Nucleus accumbens (tissue), 56 donors: ENCODE results near the gene ALK.
"Not testable (repeated sequence)": the region's sequence is repeated elsewhere in the genome, so short reads cannot be mapped to it uniquely, and the experiment has no call there.

Experiments used
- DNase-seq, 56 donors: peaks; one replicate each; lab custom pipeline; 2025; lab: John Stamatoyannopoulos, UW

The ALK gene

DNA sequence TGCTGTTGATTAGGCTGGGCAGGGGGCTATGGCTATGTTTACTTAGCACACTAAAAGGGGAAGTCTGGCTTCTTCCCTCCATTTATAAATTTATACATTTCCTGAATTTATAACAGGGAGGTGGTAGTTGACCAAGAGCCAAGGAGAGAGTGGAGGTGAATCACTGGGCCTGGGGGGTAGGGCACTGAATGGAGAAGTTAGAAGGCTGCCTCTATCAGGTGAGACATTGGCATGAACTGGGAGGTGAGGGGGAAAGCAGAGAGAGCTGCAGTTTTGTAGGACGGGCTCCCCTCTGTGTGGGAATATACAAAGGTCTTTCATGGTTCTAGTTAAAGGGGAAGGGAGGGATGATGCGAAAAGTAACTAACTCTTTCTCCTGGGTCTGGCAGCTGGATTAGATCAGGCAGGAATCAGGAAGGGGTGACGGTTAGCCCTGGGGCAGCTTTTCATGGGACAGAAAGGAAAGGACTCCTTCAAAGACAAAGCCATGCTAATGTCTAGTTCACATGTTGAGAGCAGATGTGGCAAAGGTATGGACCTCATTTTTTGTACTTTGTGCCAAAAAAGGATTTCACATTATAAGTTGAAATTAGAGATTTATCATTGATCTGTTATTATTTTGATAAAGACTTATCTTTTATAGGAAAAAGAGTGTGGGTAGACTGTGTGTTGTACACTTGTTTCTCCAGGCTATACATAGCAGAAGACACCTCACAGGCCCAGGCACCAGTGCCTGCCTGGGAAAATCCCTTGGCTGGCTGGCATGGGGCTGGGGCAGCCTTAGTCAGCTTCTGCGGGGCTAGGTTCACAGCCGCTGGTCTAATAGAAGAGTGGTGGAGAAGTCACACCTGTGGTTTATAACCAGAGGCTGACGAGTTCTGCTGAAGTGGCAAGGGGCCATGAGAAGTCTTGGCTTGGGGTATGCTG lies 647.4 kb downstream of the ALK start:
- no peak for DNase-seq

DNA sequence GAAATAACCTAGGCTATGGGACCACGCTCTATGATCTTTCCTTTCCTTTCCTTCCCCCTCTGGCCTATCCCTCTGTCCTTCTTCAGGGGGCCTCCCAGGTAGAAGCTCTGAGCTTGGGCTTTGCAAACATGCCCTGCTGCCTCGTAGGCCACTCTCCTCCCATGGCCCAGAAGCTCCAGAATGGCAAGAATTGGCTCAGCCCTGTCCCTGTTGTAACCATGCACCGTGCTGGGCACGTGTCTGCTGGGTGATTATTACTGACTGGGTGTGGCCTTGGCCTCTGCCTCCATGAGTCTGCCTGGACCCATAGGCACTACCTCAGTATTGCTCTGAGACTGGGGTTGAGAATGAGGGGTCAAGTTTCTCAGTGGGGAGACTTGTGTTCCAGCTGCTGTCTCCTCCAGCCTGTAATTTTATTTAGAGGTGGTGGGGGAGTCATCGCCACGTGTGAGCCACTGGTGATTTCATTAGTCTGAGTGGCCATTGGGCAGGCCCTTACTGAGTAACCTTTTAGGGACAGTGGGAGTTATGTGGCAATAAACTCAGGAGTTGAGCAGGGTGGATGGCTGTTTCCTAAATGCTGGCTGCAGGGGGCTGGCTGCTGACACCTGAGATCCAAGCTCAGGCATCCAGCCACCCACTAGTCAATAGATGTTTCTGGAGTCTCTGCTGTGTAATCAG lies 648.2 kb downstream of the ALK start:
- DNase-seq = no peak

DNA sequence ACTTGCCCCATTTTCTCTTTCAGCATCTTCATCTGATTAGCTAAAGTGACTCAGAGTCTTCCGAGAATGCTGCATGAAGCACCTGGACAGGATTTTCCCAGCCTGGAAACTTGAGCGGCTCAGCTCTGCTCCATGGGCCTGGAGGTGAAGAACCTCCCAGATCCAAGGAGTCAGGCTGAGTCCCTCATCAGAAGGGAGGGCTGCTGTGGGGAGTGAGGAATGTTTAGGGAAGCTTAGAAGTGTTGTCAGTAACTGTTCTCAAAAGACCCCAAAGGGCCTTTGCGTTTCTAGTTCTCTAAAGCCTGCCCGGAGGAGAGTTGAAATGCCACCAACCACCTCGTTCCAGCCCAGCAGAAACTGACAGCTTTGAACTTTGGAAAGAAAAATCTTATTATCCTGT lies 649.1 kb downstream of the ALK start:
- no peak for DNase-seq

DNA sequence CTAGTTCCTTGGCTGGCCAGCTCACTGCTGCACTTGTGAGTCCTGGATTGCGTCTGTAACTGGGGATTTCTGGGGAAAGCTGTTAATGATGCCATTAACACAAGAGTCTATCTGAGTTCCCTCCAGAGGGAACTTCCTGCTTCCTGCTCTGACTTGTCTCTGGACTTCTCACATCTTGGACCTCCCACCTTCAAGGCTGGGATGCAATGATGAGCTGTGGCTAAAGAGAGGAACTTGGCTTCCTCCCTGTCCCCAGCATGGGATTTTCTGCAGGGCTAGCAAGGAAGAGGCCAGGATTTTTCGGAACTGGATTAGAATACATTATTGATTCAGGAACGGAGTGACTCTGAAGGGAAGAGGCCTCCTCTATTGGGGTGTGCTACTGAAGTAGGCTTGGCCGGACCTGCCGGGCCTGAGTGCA lies 650.7 kb downstream of the ALK start:
- no peak for DNase-seq

DNA sequence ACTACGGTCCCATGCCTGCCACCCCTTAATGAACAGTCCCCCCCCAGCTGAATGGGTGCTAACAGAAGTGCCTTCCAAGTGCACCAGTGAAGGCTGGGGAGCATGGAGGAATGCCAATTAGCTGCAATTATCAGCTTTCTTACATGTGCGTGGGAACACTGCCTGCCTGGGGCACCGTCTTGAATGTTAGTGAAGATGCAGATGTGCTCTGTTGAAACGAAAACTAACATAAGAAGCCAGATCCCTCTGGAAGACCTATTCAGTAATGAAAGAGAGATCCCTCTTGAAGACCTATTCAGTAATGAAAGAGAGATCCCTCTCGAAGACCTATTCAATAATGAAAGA lies 651.6 kb downstream of the ALK start:
- peak in 6 of 56 donors; percentile 7 to 50 (median 22) for DNase-seq

DNA sequence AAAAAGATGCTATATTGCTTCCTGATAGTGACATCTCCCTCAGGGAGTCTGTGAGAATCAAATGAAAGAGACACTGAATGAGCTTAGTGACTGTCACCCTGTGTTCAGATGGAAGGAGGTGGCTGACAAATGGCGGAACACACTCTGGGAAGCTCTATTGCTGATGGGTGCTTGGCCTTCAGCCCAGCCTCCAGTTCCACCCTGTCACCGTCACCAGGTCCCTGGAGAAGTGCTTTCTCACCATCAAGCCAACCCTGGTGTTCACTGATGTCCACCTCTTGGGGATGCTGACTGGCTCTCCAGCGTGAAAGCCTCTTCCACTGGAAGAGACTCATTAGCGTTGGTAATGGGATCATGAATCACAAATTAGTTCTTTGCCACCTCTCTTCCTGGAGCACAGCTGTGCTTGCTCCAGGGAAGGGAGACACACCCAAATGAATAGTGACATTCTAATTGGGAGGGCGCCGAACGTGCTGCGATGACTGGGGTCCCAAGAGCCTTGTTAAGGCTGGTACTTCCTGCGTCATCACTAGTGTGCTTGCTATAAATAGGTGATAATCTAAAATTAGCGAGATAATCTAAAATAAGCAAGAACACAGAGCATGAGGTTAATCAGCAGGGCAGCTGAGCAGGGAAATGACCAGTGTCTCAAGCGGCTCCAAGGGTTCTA lies 652.2 kb downstream of the ALK start:
- peak in 1 of 56 donors; percentile 23 for DNase-seq

DNA sequence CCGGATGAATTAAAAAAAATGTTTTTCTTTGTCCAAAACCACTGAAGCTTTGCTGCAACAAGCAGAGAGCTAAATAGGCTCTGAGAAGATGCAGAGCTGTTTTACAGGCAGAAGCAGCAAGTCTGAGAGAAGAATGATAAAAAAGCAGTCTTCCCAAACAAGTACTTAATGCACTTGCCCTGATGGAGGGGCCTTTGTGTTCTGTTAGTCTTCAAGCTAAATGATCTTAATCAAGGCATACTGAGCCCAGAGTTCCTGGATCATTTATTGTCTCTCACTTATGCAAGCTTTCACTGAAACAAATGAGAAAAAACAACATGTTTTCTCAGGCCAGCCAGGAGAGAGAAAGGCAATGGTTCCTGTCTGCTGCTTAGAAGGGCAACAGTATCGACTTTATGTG lies 653.7 kb downstream of the ALK start:
- no peak for DNase-seq

DNA sequence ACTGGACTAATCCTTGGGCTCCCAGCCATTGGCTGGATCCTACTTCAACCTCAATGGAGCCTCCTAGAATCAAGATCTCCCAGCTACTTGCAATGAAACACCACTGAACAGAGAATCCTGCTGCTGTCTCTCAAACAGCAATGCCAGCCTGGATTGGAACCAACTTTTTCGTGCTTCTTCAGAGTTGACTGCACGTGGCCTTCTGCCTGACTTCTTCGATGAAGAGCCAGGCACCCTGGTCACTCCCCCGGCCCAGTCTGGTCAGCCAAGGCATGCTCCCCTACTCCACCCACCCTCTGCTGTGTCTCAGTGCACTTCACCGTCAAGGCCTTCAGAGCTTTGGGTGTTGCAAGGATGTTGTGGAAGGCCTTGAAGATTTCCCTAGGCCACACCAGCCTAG lies 657.5 kb downstream of the ALK start:
- no peak for DNase-seq

DNA sequence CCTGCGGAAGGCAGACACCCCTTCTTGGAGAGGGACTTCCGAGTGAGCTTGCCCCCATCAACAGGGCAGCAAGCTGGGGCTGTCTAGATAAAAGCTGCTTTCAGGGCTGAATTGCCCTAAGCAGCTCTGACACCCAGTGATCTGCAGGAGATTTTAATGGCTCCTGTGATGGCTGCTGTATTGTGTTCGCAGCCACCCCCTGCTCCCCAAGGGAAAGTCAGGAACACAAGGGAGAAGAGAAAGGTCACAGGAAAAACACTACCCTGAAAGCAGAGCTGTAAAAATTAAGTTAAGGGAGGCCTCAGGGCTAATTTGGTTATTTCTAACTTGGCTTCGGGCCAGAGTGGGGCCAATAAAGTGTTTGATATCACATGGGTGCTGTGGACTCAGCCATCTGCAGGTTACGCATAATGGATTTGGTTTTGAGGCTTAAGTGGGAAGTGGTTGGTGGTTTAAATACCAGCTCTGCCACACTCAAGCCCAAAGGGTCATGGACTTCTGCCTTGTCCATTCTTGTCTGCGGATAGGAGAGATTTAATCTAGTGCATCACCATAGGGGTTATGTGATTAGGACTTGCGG lies 658.6 kb downstream of the ALK start:
- no peak for DNase-seq

DNA sequence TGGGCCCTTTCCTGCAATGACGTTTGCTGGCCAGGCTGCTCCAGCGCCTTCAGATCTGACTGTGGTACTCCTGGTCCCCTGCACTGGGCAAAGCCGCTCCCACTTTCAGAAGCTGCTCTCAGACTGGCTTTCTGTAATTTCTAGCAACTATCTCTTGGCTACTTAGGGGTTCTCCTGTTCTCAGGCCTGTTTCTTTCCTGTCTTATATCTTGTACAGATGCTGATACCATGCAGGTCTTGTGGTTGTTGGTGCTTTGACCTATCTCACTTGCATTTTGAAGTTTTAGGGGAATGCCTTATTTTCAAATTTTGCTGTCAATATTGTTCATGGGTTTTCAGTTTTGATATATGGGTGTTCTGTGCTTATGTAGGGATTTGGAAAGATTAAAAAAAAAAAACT lies 660.4 kb downstream of the ALK start:
- no peak for DNase-seq

DNA sequence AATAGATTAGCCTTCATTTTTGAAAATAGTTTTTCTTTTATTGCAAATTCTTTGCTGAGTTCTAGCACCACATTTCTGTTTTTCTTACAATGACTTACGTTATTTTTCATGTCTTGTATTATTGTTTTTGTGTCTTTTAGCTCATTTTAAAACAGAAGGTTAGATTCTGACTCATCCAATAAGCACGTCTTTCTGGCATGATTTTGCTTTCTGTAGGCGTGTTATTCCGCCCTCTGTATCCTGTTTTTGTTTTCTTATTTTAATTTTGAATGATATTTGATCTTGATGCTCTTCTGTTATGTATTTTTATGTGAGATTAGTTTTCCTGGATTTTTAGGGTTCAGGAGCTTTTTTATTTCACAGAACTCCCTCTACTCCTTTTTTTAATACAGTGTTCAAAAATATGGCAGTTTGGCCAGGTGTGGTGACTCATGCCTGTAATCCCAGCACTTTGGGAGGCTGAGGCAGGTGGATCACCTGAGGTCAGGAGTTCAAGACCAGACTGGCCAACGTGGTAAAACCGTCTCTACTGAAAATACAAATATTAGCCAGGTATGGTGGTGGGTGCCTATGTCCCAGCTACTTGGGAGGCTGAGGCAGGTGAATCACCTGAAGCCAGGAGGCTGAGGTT lies 661.1 kb downstream of the ALK start:
- DNase-seq = no peak

DNA sequence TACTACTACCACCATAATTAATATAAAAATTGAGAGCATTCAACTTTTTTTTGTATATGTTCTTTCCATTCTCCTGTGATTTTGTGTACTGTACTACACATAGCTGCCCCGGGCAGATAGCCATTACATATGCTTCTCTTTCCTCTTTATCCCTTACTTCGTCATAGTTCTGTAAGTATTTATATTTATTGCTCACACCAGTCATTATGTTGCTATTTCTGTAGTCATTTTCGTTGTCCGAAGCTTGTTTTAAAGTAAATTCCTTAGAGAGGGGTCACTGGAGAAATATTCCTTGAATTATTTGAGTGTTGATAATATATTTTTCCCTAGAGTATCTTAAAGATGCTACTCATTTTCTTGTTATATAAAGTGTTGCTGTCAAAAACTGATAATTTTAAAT lies 662.2 kb downstream of the ALK start:
- no peak for DNase-seq

DNA sequence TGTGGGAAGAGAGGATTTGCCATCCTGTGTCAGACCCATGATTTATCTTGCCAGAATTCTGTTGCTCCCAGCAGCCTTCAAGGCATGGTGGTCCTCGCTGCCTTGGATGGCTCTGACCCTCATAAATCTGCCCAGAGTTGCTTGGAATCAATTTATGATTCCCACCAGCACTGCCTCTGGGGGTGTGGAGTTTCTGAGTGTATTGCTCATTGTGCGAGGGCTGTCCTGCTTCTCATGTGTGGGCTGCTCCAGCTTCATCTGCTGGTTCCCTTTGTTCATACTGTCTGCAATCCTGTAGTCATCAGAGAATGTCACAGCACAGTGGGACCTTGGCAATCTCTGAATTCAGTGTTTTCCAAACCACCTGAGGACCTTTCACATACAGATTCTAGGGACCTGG lies 666.4 kb downstream of the ALK start:
- DNase-seq = peak in 13 of 56 donors; percentile 11 to 61 (median 31)

DNA sequence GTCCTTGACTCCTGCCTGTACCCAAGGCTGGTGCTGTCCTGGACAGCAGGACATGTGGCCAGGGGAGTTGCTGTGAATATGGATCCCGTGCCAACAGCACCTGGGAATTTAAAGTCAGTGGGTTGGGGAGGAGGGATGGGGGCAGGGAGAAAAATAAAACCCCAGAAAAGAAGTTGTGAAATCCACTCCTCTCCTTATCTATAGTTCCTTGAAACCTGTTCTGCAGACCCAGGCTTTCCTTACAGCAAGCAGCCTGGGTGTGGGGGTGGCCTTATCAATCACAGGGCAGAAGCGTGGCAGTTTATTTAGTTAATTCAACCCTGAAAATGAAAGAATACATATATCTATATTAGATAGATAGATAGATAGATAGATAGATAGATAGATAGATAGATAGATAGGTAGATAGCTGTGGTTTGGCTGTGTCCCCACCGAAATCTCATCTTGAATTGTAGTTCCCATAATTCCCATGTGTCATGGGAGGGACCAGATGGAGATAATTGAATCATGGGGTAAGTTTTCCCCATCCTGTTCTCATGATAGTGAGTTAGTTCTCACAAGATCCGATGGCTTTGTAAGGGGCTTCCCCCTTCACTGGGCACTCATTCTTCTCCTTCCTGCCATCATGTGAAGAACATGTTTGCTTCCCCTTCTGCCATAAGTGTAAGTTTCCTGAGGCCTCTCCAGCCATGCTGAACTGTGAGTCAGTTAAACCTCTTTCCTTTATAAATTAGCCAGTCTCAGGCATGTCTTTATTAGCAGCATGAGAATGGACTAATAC lies 667.7 kb downstream of the ALK start:
- not testable (repeated sequence) for DNase-seq

DNA sequence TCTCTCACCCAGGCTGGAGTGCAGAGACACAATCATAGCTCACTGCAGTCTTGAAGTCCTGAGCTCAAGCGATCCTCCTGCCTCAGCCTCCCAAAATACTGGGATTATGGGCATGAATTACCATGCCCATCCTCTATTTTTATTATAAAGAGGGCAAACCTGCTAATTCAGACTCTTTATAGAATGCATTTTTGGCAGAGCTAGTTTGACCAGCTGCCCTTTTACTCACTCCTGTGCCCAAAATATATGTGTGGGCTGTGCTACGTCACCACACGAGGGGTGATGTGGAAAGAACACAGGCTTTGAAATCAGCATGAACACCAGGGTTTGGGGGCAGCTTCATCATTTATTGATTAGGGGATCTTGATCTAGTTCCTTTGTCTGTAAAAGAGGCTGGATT lies 668.4 kb downstream of the ALK start:
- no peak for DNase-seq

DNA sequence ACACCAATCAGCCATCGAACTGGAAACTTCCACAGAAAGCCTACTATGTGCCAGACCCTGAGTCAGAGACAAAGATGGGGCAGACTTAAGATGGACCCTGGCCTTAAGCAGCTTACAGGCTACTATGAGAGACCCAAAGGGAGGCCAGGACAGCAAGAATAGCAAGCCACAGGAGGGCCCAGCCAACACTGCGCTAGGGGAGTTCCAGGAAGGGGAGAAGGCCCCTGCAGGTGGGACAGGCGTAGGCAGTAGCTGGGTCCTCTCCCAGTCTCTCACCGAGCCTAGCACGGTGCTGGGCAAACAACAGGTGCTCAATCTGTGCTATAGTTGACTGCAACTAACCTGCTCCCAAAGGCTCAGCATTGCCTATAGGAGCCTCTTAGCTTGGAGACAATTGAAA lies 670.0 kb downstream of the ALK start:
- DNase-seq = no peak

DNA sequence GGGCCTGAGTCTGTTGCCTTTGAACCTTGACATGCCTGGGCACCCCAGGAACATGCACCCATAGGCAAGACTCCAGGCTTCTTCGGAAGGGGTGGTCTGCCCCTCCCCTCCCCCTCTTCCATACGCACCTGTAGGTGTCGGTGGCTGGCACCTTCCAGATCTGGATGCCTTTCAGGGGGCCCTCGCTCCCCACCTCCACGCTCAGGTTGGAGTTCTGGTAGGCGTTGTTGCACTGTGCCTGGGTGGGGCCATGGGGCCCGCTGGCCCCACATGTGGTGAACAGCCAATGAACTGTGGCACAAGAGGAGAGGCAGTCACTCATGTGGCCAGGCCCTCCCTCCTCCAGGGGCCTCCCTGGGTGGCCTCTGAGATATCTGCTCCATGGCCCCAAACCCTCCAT lies 670.4 kb downstream of the ALK start:
- no peak for DNase-seq

DNA sequence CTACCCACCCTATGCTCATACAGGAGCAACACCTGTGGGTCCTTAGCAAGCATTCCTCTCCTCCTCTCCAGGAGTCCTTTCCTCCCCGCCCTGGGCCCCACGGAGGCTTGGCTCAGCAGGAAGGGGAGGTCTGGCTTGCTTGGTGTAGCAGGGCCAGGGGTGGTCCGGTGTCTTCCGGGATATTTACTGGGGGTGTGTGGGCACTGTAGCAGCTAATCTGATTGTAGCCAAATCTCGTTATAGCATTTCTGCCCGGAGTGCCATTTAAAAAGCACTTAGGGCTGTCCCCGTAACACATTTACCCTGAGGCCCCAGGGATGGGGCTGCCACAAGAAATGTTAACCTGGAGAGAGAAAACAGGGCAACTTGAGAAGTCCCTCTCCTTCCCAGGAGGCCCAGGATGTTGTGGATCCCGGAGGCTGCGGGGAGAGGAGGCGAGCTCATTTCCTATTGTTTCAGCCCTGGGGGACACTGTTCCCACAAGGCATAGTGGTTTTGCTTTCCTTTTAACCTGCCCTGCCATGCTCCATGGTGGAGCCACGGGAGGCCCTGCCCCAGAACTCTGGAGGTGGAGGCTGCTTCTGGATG lies 671.6 kb downstream of the ALK start:
- no peak for DNase-seq

DNA sequence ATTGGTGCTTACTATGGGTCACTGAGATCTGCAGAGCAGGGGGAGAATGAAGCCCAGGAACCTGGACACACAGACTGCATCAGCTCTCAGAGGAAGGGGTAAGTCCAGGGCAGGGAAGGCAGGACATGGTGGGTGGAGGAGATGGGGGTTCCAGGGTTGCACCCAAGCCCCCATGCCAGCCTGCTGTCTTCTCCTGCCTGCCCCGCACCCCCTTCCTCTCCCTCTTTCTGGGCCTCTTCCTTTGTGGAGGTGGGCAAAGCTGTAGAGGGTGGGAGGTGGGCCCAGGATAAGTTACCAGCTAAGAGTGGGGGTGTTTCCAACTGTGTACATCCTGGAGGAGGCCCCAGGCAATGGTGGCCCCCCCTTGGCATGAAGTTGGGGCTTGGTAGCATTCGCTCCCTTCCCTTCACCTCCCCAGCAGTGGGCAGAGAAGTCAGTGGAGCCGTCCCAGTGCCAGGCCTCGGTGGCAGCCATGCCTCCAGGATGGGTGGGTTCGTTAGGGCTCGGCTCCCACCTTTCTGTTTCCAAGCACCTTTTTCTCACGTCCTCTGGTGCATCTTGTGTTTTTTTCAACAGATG lies 674.0 kb downstream of the ALK start:
- no peak for DNase-seq
